ENCODE data around the gene RPSA.
A peak's percentile ranks its signal among the peaks of the same experiment; 100 is the strongest.
"Not testable (repeated sequence)": the region's sequence is repeated elsewhere in the genome, so short reads cannot be mapped to it uniquely, and the experiment has no call there.

RPSA gene

GRCh38 chr3:39406368-39407258, at the start of gene RPSA:
Gene RPSA, plus strand, starts transcription at chr3:39406720. Its CDS starts 934 bp downstream, at chr3:39407654.
- peak; percentile 89 to 92 for DNase-seq (ENCODE audit: low read depth in 2 of 2)

DNA sequence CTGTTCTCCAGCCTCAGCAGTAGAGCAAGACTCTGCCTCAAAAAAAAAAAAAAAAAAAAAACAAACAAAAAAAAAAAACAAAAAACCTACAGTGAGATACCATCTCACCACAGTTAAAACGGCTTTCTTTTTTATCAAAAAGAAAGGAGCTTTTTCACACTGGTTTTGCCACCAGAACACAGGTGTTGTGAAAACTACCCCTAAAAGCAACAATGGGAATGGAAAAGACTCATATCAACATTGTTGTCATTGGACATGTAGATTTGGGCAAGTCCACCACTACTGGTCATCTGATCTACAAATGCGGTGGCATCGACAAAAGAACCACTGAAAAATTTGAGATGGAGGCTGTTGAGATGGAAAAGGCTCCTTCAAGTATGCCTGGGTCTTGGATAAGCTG, 48.2 kb upstream of the RPSA start:
- DNase-seq (ENCODE audit: low read depth in 2 of 2): no peak

DNA sequence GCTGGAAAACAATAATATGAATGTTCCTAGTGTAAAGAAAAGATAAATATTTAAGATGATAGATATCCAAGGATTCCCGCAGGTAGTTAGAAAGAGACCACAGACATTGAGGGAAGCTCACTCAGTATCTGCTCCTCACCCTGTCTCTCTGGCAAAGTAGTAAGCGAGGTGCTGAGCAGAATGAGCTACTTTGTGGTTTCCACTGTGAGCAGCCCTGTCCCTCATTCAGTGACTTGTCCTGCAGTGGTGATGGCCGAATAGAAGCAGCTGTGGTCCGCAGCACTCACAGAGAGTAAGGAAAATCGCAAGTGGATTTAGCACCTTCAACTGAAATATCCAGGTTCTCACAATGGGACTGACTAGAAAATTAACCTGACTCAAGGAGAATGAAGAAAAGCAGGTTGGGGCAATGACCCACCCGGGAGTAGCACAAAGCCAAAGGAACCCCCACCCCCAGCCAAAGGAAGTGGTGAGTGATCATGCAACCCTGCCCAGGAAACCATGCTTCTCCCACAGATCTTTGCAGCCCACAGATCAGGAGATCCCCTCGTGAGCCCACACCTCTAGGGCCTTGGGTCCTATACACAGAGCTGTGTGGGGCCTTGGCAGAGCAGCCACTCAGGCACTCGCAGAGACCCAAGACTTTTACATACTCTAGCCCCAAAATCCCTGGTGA, 45.1 kb upstream of the RPSA start:
- peak; percentile 30 to 34 for DNase-seq (ENCODE audit: low read depth in 2 of 2)

DNA sequence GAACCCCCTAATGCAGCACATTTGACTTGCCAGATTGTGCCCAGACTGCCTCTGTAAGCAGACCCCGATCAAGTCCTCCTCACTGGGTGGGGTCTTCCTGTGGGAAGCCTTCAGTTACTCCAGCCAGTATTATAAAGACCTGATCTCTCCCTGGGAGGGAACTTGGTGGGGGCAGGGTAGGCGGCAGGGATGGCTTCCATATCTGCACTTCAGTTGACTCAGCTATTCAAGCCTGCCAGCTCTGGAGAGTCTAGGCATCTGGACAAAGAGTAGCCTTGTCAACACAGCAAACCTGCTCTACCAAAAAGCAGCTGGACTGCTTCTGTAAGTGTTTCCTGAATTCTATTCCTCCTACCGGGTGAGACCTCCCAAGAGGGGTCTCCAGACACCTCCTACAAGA, 44.3 kb upstream of the RPSA start:
- no peak for DNase-seq (ENCODE audit: low read depth in 2 of 2)

DNA sequence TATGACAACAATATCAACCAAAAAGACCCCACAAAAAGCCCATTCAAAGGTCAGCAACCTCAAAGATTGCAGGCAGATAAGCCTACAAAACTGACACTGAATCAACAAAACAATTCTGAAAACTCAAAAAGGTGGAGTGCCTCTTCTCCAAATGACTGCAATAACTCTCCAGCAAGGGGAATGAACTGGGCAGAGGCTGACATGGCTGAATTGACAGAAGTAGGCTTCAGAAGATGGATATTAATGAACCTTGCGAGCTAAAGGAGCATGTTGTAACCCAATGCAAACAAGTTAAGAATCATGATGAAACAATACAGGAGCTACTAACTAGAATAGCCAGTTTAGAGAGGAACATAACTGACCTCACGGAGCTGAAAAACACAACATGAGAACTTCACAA, 43.7 kb upstream of the RPSA start:
- DNase-seq (ENCODE audit: low read depth in 2 of 2): no peak

- DNase-seq (ENCODE audit: low read depth in 2 of 2): not testable (repeated sequence)
These were observed 36.1 kb upstream of the RPSA start for GRCh38 chr3:39370450-39370849.

DNA sequence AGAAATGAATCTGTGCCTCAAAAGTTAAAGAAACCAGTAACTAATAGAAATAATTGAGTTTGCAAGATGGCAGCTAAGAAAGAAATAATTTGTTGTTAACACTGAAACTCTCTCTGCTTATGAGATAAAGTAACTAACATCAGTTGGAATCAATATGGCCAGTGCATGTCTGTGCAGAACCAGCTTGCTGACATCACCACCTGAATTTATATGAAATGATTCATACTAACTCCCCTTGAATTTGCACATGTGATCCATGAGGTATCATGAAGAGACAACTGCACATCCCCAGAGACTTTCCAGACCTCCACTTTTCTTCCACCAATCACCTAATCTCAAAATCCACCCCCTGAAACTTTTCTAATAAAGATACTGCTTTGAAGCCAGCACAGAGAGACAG, 33.7 kb upstream of the RPSA start:
- DNase-seq (ENCODE audit: low read depth in 2 of 2): no peak

DNA sequence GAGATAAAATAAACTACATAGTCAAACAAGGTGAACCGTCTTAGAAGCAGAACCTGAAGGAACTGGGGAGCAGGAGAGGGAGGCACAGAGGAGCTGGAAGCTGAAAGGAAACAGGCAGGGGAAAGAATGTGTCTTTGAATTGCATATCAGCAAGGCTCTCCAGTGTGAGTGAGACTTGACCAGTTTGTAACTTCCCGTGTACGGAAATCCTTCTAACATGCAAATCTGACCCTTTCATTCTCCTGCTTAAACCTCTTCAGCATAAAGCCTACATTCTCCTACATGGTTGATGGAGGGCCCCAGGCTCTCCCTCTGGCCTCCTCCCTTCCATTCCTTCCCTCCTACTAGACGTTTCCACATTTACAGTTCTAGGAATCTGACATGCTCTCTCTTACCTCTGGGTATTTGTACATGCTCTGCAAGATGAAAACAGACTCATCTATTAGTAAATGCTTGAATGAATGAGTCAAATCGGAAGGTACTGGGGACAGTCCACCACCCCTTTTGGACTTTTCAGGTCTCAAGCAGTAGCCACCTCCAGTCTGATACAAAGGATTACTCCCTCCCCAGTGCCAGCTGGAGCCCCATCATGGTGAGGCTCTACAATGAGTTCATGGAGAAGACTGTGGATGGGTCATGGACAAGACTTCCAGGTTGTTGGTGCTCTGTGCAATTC, 29.4 kb upstream of the RPSA start:
- no peak for DNase-seq (ENCODE audit: low read depth in 2 of 2)

GRCh38 chr3:39378088-39378487, 28.4 kb upstream of the RPSA start:
- DNase-seq (ENCODE audit: low read depth in 2 of 2): peak in 1 of 2 donors; percentile 39

DNA sequence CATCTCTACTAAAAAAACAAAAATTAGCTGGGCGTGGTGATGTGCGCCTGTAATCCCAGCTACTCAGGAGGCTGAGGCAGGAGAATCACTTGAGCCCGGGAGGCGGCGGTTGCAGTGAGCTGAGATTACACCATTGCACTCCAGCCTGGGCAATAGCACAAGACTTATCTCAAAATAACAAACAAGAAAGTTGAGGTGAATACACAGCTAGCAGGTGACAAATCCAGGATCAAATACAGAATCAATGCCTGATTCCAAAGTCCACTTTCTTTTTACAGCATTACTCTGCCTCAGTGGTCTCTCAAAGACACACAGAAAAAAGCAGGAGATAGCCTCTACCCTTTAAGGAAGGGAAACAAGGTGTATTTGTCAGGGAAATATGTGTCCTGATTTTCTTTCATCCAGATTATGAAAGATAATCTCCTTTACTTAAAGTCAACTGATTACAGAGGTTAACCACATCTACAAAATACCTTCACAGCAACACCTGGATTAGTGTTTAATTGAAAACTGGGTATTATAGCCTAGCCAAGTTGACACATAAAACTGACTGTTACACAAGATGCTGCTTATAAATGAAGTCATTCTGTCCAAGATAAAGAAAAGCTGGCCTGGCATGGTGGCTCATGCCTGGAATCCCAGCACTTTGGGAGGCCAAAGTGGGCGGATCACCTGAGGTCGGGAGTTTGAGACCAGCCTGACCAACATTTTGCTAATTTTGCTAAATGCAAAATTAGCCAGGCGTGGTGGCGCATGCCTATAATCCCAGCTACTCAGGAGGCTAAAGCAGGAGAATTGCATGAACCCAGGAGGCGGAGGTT, 27.4 kb upstream of the RPSA start:
- DNase-seq (ENCODE audit: low read depth in 2 of 2): no peak

GRCh38 chr3:39379778-39380155, 26.8 kb upstream of the RPSA start:
- no peak for DNase-seq (ENCODE audit: low read depth in 2 of 2)

GRCh38 chr3:39381432-39381831, 25.1 kb upstream of the RPSA start:
- DNase-seq (ENCODE audit: low read depth in 2 of 2): no peak

DNA sequence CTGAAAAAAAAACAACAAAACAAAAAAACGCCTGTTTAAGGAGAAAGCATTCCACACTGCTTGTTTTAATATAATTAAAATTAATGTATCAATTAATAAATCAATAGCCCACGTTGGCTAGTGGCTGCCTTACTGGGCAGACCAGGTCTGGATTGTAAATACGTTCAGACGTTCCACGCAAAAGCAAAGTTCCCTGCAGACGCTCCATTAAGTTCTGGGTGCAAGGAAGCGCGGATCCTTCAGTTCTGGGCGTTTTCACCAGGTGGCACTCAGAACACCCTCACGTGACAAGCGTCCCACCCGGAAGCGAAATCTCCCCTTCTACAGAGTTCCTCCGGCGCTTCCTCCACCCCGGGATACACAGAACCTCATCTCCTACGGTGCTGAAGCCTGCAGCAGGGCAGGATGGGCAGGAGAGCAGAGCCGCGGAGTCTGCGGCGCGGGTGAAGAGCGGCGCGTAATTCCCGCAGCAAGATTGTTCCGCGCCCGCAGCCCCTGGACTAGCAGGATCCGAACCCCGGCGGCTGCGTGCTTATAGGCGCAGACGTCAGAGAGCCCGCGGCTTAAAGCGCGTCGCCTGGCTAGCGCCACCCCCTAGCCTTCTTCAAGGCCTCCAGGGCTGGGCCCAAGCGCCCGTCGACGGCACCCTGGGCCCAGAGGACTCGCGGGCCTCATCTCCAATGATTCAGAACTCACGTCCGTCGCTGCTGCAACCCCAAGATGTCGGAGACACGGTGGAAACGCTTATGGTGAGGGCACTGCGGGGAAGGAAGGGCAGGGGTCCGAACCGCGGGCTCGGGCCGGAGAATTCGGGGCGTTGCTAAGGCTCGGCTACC, 23.3 kb upstream of the RPSA start, which contains the start of gene SLC25A38:
Gene SLC25A38, plus strand, starts transcription at position 326 of the 836 bp plus-strand sequence. Its CDS starts 355 bp downstream, at position 681.
- peak; percentile 63 to 73 for DNase-seq (ENCODE audit: low read depth in 2 of 2)

DNA sequence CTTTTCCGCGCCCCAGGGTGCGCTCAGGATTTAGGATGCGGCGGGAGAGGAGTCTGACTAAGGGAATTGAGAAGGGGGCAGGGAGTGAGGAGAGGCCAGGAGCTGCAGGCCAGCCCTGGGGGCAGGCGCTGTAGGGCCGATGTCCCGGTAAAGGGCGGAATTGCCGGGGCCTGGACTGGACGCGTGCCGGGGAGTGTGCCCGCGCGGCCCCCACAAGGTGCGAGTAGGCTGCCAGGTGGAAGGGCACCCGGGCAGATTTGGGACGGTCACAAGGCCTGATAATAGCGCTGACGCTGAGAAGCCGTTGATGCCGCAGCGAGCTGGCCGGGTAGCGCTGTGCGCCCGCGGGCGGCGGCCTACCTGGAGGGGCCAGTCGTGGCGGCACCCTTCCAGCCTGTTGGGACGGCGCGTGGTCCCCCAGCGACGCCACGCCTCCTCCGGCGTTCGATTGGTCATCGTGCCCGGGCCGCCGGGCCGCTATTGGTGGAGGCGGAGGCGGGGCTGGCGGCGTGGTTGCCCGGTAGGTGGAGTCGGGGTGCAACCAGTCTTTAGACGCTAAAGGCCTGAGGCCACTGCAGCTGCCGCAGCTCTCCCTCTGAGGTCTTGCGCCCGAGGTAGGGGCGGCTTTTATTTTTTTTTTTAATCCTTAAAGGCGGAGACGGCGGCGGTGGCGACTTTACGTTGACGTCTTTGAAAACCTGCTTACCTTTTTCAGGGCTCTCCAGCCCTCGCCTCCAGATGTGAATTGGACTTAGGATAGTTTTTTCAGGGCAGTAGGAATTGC, 22.4 kb upstream of the RPSA start:
- DNase-seq (ENCODE audit: low read depth in 2 of 2): peak; percentile 95 to 98

GRCh38 chr3:39384665-39385000, 21.9 kb upstream of the RPSA start:
- no peak for DNase-seq (ENCODE audit: low read depth in 2 of 2)

GRCh38 chr3:39385456-39386090, 20.9 kb upstream of the RPSA start:
- no peak for DNase-seq (ENCODE audit: low read depth in 2 of 2)

DNA sequence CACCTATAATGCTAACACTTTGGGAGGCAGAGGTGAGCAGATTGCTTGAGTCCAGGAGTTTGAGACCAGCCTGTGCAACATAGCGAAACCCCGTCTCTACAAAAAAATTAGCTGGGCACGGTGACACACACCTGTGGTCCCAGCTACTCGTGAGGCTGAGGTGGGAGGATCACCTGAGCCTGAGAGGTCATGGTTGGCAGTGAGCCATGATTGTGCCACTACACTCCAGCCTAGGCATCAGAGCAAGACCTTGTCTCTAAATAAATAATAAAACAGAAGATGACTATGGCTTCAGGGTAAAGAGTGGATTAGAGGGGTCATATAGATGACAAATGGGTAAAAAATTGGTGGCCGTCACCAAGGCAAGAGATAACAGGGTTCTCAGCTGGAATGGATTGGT, 20.2 kb upstream of the RPSA start:
- DNase-seq (ENCODE audit: low read depth in 2 of 2): no peak

- DNase-seq (ENCODE audit: low read depth in 2 of 2): no peak
These were observed 19.0 kb upstream of the RPSA start for GRCh38 chr3:39387411-39387975.

- no peak for DNase-seq (ENCODE audit: low read depth in 2 of 2)
These were observed 18.4 kb upstream of the RPSA start for GRCh38 chr3:39388153-39388552.
